ENCODE measurements around the gene IL16.

- TF ChIP-seq, protein P1, sequence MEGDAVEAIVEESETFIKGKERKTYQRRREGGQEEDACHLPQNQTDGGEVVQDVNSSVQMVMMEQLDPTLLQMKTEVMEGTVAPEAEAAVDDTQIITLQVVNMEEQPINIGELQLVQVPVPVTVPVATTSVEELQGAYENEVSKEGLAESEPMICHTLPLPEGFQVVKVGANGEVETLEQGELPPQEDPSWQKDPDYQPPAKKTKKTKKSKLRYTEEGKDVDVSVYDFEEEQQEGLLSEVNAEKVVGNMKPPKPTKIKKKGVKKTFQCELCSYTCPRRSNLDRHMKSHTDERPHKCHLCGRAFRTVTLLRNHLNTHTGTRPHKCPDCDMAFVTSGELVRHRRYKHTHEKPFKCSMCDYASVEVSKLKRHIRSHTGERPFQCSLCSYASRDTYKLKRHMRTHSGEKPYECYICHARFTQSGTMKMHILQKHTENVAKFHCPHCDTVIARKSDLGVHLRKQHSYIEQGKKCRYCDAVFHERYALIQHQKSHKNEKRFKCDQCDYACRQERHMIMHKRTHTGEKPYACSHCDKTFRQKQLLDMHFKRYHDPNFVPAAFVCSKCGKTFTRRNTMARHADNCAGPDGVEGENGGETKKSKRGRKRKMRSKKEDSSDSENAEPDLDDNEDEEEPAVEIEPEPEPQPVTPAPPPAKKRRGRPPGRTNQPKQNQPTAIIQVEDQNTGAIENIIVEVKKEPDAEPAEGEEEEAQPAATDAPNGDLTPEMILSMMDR (IDR thresholded peaks at IDR 0.05; ENCODE audit: borderline replicate concordance, extremely low read depth, low read length, poor library complexity, severe bottlenecking): no peak
- TF ChIP-seq EZH2 (IDR thresholded peaks at IDR 0.05; ENCODE audit: borderline replicate concordance, low read depth, low read length, severe bottlenecking): no peak
Observed at GRCh38 chr15:81160312-81161159, 36.1 kb upstream of the IL16 start.

Measured in DND-41 (cell line).